HG02870 (cell line): ENCODE data around the gene COLEC11.
"Not testable (repeated sequence)": the region's sequence is repeated elsewhere in the genome, so short reads cannot be mapped to it uniquely, and the experiment has no call there.

Experiments used
- ATAC-seq: cut with Tn5 transposase; IDR thresholded peaks from one replicate; pipeline ENCODE4 v1.9.1; 2021; ENCODE audit warnings: mild to moderate bottlenecking, moderate library complexity; ENCODE audit not compliant: unreplicated experiment

COLEC11 gene

GRCh38 chr2:3620834-3621233 lies 25.9 kb downstream of the COLEC11 start:
- no peak for ATAC-seq

GRCh38 chr2:3622967-3623366 lies 28.1 kb downstream of the COLEC11 start:
- ATAC-seq, result no peak

- ATAC-seq, result peak; percentile 90
These were observed 29.3 kb downstream of the COLEC11 start for GRCh38 chr2:3624059-3624794.

GRCh38 chr2:3625186-3625585 lies 30.3 kb downstream of the COLEC11 start:
- ATAC-seq, result no peak

- no peak for ATAC-seq
These were observed 31.4 kb downstream of the COLEC11 start for GRCh38 chr2:3626118-3626811.

GRCh38 chr2:3626812-3627499 lies 32.0 kb downstream of the COLEC11 start:
- ATAC-seq, result no peak

- no peak for ATAC-seq
These were observed 32.7 kb downstream of the COLEC11 start for GRCh38 chr2:3627500-3628100.

- ATAC-seq, result no peak
These were observed 33.3 kb downstream of the COLEC11 start for GRCh38 chr2:3628241-3628679.

- ATAC-seq, result no peak
These were observed 33.9 kb downstream of the COLEC11 start for GRCh38 chr2:3628800-3629199.

GRCh38 chr2:3630631-3631030 lies 35.7 kb downstream of the COLEC11 start:
- ATAC-seq, result no peak

GRCh38 chr2:3631161-3631850 lies 36.4 kb downstream of the COLEC11 start:
- no peak for ATAC-seq

GRCh38 chr2:3631851-3632659 lies 37.1 kb downstream of the COLEC11 start:
- ATAC-seq, result no peak

GRCh38 chr2:3633089-3633981 lies 38.4 kb downstream of the COLEC11 start:
- no peak for ATAC-seq

- no peak for ATAC-seq
These were observed 39.2 kb downstream of the COLEC11 start for GRCh38 chr2:3633982-3634595.

GRCh38 chr2:3634596-3635121 lies 39.7 kb downstream of the COLEC11 start:
- ATAC-seq, result no peak

GRCh38 chr2:3635171-3635974 lies 40.5 kb downstream of the COLEC11 start:
- no peak for ATAC-seq

GRCh38 chr2:3635975-3636327 lies 41.0 kb downstream of the COLEC11 start:
- ATAC-seq, result not testable (repeated sequence)
